Mesendoderm (in vitro differentiated cells): ENCODE measurements around the gene CARS2.
"Not testable (repeated sequence)": the region's sequence is repeated elsewhere in the genome, so short reads cannot be mapped to it uniquely, and the experiment has no call there.

Experiments used
- DNase-seq: peaks from one replicate; pipeline ENCODE4 v3.0.0; 2013
- H2AK5ac ChIP-seq: 2 replicates; pipeline ENCODE4 v1.6.1; 2013; ENCODE audit warnings: low read length, inconsistent platforms
- H2BK120ac ChIP-seq: 2 replicates; pipeline ENCODE4 v1.6.1; 2013; ENCODE audit warnings: low read depth, mild to moderate bottlenecking, low read length, moderate library complexity, mixed read lengths
- H2BK15ac ChIP-seq: replicated peaks from 2 replicates; pipeline ENCODE4 v1.6.1; 2013; ENCODE audit warnings: low read depth, mild to moderate bottlenecking, moderate library complexity
- H2BK5ac ChIP-seq: 2 replicates; pipeline ENCODE4 v1.6.1; 2013; ENCODE audit warnings: low read length, inconsistent platforms
- H3K18ac ChIP-seq: 2 replicates; pipeline ENCODE4 v1.6.1; 2013; ENCODE audit warnings: mild to moderate bottlenecking, low read length, mixed read lengths
- H3K23ac ChIP-seq: one replicate; pipeline ENCODE4 v1.6.1; 2013; ENCODE audit warnings: low read length
- H3K27ac ChIP-seq: 2 replicates; pipeline ENCODE4 v1.5.1; 2013; ENCODE audit warnings: low read depth, mild to moderate bottlenecking, inconsistent platforms, low read length, moderate library complexity
- H3K27me3 ChIP-seq: 2 replicates; pipeline ENCODE4 v1.6.1; 2013; ENCODE audit warnings: low read length, control low read depth, mild to moderate bottlenecking, inconsistent platforms; ENCODE audit not compliant: insufficient read depth, poor library complexity
- H3K36me3 ChIP-seq: 2 replicates; pipeline ENCODE4 v1.6.1; 2013; ENCODE audit warnings: low read length, inconsistent platforms; ENCODE audit not compliant: control insufficient read depth, insufficient read depth
- H3K4ac ChIP-seq: one replicate; pipeline ENCODE4 v1.6.1; 2013; ENCODE audit warnings: low read depth, mild to moderate bottlenecking, low read length, moderate library complexity
- H3K4me1 ChIP-seq: 2 replicates; pipeline ENCODE4 v1.6.1; 2013; ENCODE audit warnings: low read depth, low read length, inconsistent platforms; ENCODE audit not compliant: control insufficient read depth
- H3K4me2 ChIP-seq: 2 replicates; pipeline ENCODE4 v1.6.1; 2013; ENCODE audit warnings: low read length
- H3K4me3 ChIP-seq: 2 replicates; pipeline ENCODE4 v1.5.1; 2013; ENCODE audit warnings: mild to moderate bottlenecking, low read length
- H3K56ac ChIP-seq: one replicate; pipeline ENCODE4 v1.6.1; 2013; ENCODE audit warnings: low read length
- H3K79me1 ChIP-seq: 2 replicates; pipeline ENCODE4 v1.6.1; 2013; ENCODE audit warnings: low read length, inconsistent platforms
- H3K79me2 ChIP-seq: 2 replicates; pipeline ENCODE4 v1.6.1; 2013; ENCODE audit warnings: mild to moderate bottlenecking, low read length; ENCODE audit not compliant: control insufficient read depth, insufficient read depth
- H3K9ac ChIP-seq: 2 replicates; pipeline ENCODE4 v1.6.1; 2013; ENCODE audit warnings: low read length, inconsistent platforms
- H4K5ac ChIP-seq: one replicate; pipeline ENCODE4 v1.6.1; 2013; ENCODE audit warnings: low read length
- H4K8ac ChIP-seq: one replicate; pipeline ENCODE4 v1.6.1; 2013; ENCODE audit warnings: low read depth, mild to moderate bottlenecking, control low read depth, low read length, moderate library complexity
- WGBS: extraction: QIAGEN DNeasy Blood & Tissue Kit; methylation state at CpG from one replicate; pipeline ENCODE4 v1.1.7; 2013; ENCODE audit warnings: low lambda C conversion rate, missing lambda C conversion rate; ENCODE audit not compliant: insufficient coverage; ENCODE audit errors: extremely low coverage; 5-methylcytosine and 5-hydroxymethylcytosine counted together

CARS2 gene

DNA sequence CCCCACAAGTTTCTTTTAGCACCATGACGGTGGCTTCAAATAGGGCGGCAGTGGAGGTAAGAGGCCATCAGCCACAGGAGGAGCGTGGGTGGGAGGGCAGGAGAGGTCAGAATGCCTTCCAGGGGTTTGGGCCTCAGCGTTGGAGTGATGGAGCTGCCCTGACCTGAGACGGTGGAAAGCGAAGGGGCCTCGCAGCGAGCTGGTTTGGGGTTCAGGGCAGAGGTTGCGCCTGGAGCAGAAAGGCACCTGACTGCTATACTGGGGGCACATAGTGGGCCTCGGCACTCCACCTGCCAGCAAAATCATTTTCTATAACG is 91.0 kb downstream of the CARS2 start:
- H4K5ac ChIP-seq = peak overlapping the region; percentile 94
- DNase-seq = no peak
- no peak overlapping the region for H3K27ac ChIP-seq
- peak overlapping the region; percentile 93 for H2AK5ac ChIP-seq
- peaks cover 36% of the 10 kb centered on the region for H3K79me2 ChIP-seq
- no peak overlapping the region for H3K23ac ChIP-seq
- H3K4me3 ChIP-seq = no peak overlapping the region
- H3K18ac ChIP-seq = no peak overlapping the region
- no peaks in the 10 kb centered on the region for H3K36me3 ChIP-seq
- H3K9ac ChIP-seq = peak overlapping the region; percentile 47
- no peak overlapping the region for H2BK5ac ChIP-seq
- peak overlapping the region; percentile 80 for H3K56ac ChIP-seq
- no CpG with 5 or more reads among the region's 11 CpGs for WGBS
- H2BK120ac ChIP-seq = no peak overlapping the region
- H3K27me3 ChIP-seq = no peaks in the 10 kb centered on the region
- H4K8ac ChIP-seq = peak overlapping the region; percentile 66
- no peak overlapping the region for H2BK15ac ChIP-seq
- H3K4me1 ChIP-seq = peaks cover 10% of the 10 kb centered on the region
- no peak overlapping the region for H3K4ac ChIP-seq
- H3K4me2 ChIP-seq = peak overlapping the region; percentile 38
- H3K79me1 ChIP-seq = peaks cover 16% of the 10 kb centered on the region

DNA sequence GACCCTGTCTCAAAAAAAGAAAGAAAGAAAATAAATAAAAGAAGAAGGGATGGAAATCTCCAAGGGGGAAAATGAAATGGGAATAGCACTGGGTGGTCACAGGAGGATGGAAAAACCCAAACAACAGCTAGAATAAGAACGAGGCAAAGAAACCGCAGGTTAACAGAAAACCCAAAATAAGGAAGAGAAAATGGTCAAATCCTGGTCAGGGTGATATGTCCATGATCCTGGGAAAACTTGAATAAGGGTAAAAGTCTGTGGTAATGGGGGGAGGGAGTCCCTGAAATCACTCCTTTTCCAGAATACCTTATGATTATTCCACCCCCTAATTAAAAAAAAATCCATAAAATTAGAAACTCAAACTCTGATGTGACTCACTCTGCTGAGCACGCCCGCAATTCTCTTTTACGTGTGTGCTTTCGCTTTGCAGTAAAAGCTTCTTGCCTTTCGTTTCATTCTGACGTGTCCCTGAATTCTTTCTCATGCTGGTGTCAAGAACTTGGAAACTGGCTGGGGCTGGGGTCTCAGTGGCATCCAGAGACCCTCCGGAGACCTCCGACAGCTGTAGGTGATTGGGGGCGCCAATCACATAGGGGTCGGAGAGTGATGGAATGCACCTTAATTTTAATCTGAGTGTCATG is 94.8 kb downstream of the CARS2 start:
- no peak overlapping the region for H3K4me2 ChIP-seq
- H3K4me3 ChIP-seq = no peak overlapping the region
- H2BK120ac ChIP-seq = no peak overlapping the region
- no peak for DNase-seq
- H3K79me2 ChIP-seq = peaks cover 3% of the 10 kb centered on the region
- H2BK15ac ChIP-seq = no peak overlapping the region
- no CpG with 5 or more reads among the region's 12 CpGs for WGBS
- H3K27me3 ChIP-seq = no peaks in the 10 kb centered on the region
- H3K56ac ChIP-seq = no peak overlapping the region
- no peak overlapping the region for H4K5ac ChIP-seq
- no peak overlapping the region for H3K27ac ChIP-seq
- no peak overlapping the region for H3K4ac ChIP-seq
- H4K8ac ChIP-seq = no peak overlapping the region
- peaks cover 2% of the 10 kb centered on the region for H3K79me1 ChIP-seq
- no peak overlapping the region for H2AK5ac ChIP-seq
- H3K4me1 ChIP-seq = peaks cover 5% of the 10 kb centered on the region
- no peak overlapping the region for H2BK5ac ChIP-seq
- no peaks in the 10 kb centered on the region for H3K36me3 ChIP-seq
- no peak overlapping the region for H3K18ac ChIP-seq
- no peak overlapping the region for H3K9ac ChIP-seq
- no peak overlapping the region for H3K23ac ChIP-seq

DNA sequence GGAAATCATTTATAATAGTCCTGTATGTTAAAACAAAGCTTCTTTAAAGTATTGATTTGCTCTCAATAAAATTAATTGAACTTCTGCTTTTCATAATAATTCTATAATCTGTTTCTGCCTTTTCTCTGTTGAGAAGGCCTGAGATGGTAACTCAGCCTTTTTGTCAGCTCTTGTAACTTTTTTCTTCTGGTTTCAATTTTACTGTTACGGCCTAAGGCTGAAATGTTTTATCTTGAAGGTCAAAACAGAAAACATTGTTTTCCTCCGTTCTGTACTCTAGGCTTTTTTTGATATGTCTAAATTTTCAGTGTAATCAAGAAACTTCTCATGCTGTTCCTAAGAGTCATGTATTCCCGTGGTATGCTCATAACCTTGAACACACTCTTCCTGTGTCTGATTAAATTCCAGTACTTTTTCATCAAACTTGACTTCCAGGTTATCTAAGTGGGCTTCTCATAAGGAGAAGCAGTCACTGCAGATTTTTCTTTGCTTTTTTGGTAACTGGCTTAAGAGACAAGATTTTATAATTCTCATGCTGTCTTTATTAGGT is 98.2 kb downstream of the CARS2 start:
- Histone ChIP-seq H3K79me1 (no peaks in the 10 kb centered on the region), H3K36me3 (no peaks in the 10 kb centered on the region), H2BK15ac (no peak overlapping the region), H2BK5ac (no peak overlapping the region), H3K23ac (no peak overlapping the region), H3K18ac (no peak overlapping the region), H4K5ac (no peak overlapping the region), H3K4me1 (peaks cover 2% of the 10 kb centered on the region), H4K8ac (no peak overlapping the region), H3K4me2 (no peak overlapping the region), H2AK5ac (no peak overlapping the region), H3K56ac (no peak overlapping the region), H3K4ac (no peak overlapping the region), H3K27me3 (no peaks in the 10 kb centered on the region), H3K9ac (no peak overlapping the region), H3K79me2 (no peaks in the 10 kb centered on the region), H3K27ac (no peak overlapping the region), H3K4me3 (no peak overlapping the region), H2BK120ac (no peak overlapping the region)
- WGBS = no CpG with 5 or more reads among the region's 3 CpGs
- DNase-seq = no peak

DNA sequence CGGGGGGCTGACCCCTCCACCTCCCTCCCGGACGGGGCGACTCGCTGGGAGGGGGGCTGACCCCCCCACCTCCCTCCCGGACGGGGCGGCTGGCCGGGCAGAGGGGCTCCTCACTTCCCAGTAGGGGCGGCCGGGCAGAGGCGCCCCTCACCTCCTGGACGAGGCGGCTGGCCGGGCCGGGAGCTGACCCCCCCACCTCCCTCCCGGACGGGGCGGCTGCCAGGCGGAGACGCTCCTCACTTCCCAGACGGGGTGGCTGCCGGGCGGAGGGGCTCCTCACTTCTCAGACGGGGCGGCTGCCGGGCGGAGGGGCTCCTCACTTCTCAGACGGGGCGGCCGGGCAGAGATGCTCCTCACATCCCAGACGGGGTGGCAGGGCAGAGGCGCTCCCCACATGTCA is 99.6 kb downstream of the CARS2 start:
- WGBS = no CpG with 5 or more reads among the region's 33 CpGs
- H3K27me3 ChIP-seq, H3K56ac ChIP-seq, DNase-seq, H2BK120ac ChIP-seq, H2BK5ac ChIP-seq, H3K18ac ChIP-seq, H2BK15ac ChIP-seq, H3K23ac ChIP-seq, H3K4me1 ChIP-seq, H3K4me3 ChIP-seq, H4K8ac ChIP-seq, H3K79me1 ChIP-seq, H3K27ac ChIP-seq, H4K5ac ChIP-seq, H3K36me3 ChIP-seq, H3K79me2 ChIP-seq, H2AK5ac ChIP-seq, H3K4ac ChIP-seq, H3K9ac ChIP-seq, H3K4me2 ChIP-seq: not testable (repeated sequence)

DNA sequence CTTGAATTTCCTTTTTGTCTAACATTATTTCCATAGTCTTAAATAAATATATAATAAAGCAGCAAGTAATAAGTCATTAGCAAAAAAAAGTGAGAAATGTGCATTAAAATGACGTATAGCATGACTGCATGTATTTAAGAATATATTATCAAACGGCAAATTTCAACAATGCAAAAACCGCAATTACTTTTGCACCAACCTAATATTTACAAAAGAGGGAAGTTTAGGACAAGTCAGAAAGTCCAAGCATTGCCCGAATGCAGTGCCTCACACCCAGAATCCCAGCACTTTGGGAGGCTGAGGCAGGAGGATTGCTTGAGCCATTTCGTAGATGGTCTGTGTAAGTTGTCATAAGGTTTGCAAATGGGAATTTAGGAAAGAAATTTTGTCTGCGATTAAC is 100.8 kb downstream of the CARS2 start:
- H3K56ac ChIP-seq = no peak overlapping the region
- H3K4me1 ChIP-seq = peaks cover 7% of the 10 kb centered on the region
- H3K4me2 ChIP-seq = no peak overlapping the region
- H3K27me3 ChIP-seq = no peaks in the 10 kb centered on the region
- H2AK5ac ChIP-seq = no peak overlapping the region
- no peak overlapping the region for H2BK5ac ChIP-seq
- no peak overlapping the region for H2BK15ac ChIP-seq
- H3K9ac ChIP-seq = no peak overlapping the region
- 100% methylated on average over 1 of the region's 6 CpGs for WGBS
- no peak overlapping the region for H3K4me3 ChIP-seq
- H3K18ac ChIP-seq = no peak overlapping the region
- no peaks in the 10 kb centered on the region for H3K36me3 ChIP-seq
- no peak overlapping the region for H4K5ac ChIP-seq
- no peak overlapping the region for H3K4ac ChIP-seq
- no peak overlapping the region for H3K23ac ChIP-seq
- DNase-seq = no peak
- H3K79me1 ChIP-seq = no peaks in the 10 kb centered on the region
- H2BK120ac ChIP-seq = no peak overlapping the region
- H3K27ac ChIP-seq = no peak overlapping the region
- no peak overlapping the region for H4K8ac ChIP-seq
- H3K79me2 ChIP-seq = no peaks in the 10 kb centered on the region

DNA sequence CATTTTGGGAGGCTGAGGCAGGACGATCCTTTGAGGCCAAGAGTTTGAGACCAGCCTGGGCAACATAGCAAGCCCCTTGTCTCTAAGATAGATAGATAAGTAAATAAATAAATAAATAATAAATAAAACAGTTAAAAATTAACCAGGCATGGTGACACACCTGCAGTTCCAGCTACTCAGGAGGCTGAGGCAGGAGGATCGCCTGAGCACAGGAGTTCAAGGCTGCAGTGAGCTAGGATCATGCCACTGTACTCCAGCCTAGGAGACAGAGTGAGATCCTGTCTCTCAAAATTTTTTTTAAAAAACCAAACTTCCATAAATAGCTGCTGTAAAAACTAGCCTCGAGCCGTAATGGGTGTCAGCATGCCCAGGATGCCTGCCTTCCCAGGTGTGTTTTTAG is 104.9 kb downstream of the CARS2 start:
- no CpG with 5 or more reads among the region's 4 CpGs for WGBS
- Histone ChIP-seq H3K36me3 (no peaks in the 10 kb centered on the region), H3K56ac (peak overlapping the region; percentile 79), H3K79me2 (no peaks in the 10 kb centered on the region), H3K9ac (peak overlapping the region; percentile 26), H3K27me3 (no peaks in the 10 kb centered on the region), H3K79me1 (no peaks in the 10 kb centered on the region), H3K4me2 (no peak overlapping the region), H2AK5ac (peak overlapping the region; percentile 92), H2BK120ac (peak overlapping the region; percentile 56), H3K4ac (peak overlapping the region; percentile 84), H3K18ac (peak overlapping the region; percentile 52), H2BK5ac (peak overlapping the region; percentile 97), H3K27ac (peak overlapping the region; percentile 74), H4K8ac (no peak overlapping the region), H3K23ac (no peak overlapping the region), H2BK15ac (no peak overlapping the region), H4K5ac (peak overlapping the region; percentile 35), H3K4me1 (peaks cover 8% of the 10 kb centered on the region), H3K4me3 (no peak overlapping the region)
- no peak for DNase-seq
